Measurements from ENCODE around the gene ZNF397.

The ZNF397 gene

DNA sequence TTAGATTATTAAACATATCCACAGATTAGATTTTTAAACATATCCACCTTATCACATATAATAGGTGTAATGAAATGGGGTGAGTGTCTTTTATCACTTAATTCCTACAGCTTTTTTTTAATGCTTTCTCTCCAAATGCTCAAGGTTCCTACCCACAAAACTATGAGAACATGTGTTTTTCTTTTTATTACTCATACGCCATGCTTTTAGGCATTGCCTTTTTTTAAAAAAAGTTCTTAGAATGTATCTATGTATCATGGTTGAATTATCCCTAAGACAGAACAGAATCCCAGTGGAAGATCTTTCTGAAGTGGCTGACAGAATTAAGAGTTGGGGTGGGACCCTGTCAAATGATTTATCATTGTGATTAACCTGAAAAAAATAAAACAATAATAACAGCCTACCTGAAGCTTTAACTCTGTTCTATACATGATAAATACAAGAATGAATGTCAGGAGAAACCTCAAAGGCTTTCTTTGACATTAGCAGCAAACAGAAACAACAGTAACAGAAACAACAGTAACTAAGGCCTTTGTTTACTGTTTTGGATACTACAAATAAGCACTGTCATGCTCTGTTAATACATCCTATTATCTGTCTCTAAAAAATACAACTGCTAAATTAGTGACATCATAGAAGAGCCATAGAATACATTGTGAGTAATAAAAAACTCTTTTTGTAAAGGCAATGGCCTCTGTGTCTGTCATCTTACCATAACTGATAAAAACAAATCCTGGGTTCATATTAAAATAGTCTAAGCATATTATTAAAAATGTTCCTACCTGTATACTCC lies 4.1 kb upstream of the ZNF397 start:
- TF ChIP-seq EZH2phosphoT487 (IDR thresholded peaks at IDR 0.05; ENCODE audit: borderline replicate concordance, low read length): no peak
- Histone ChIP-seq H3K27me3 (ENCODE audit: control insufficient read depth, low read length) (no peaks in the 10 kb centered on the region), H3K4me1 (ENCODE audit: control insufficient read depth, low read length) (peaks cover 10% of the 10 kb centered on the region), H3F3A (ENCODE audit: control insufficient read depth, insufficient read depth) (no peaks in the 10 kb centered on the region), H3K27ac (ENCODE audit: low read depth, low read length) (no peak overlapping the region), H3K9me3 (ENCODE audit: control insufficient read depth, insufficient read depth, low read length) (no peaks in the 10 kb centered on the region), H3K36me3 (ENCODE audit: control insufficient read depth, low read length) (no peaks in the 10 kb centered on the region; the same call in 1 of the 2 replicates), H3K79me2 (ENCODE audit: control insufficient read depth, low read length) (peaks cover 8% of the 10 kb centered on the region), H3K9me2 (replicated peaks; ENCODE audit: control insufficient read depth, low read length) (no peaks in the 10 kb centered on the region), H3K4me3 (ENCODE audit: low read length) (no peak overlapping the region), H4K20me1 (ENCODE audit: control insufficient read depth, insufficient read depth, low read depth, low read length) (no peaks in the 10 kb centered on the region), H3K4me2 (ENCODE audit: low read length) (no peak overlapping the region)

DNA sequence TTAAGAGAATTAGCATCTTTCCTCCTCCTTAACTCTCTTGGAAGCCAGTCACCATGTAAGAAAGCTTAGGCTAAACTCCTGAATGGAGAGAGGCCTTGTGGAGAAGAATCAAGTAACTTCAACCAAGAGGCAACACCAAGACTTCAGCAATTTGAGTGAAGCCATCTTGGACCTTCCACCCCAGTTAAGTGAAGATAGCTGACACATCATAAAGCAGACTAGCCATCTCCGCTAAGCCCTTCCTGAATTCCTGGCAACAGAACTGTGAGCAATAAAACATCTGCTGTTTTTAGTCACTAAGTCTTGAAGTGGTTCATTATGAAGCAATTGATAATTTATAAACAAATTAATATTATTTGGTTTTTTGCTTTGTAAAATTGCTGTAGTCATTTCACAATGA lies 1.5 kb upstream of the ZNF397 start:
- peaks cover 31% of the 10 kb centered on the region for H3K79me2 ChIP-seq (ENCODE audit: control insufficient read depth, low read length)
- TF ChIP-seq EZH2phosphoT487 (IDR thresholded peaks at IDR 0.05; ENCODE audit: borderline replicate concordance, low read length): no peak
- TF ChIP-seq, protein P1, sequence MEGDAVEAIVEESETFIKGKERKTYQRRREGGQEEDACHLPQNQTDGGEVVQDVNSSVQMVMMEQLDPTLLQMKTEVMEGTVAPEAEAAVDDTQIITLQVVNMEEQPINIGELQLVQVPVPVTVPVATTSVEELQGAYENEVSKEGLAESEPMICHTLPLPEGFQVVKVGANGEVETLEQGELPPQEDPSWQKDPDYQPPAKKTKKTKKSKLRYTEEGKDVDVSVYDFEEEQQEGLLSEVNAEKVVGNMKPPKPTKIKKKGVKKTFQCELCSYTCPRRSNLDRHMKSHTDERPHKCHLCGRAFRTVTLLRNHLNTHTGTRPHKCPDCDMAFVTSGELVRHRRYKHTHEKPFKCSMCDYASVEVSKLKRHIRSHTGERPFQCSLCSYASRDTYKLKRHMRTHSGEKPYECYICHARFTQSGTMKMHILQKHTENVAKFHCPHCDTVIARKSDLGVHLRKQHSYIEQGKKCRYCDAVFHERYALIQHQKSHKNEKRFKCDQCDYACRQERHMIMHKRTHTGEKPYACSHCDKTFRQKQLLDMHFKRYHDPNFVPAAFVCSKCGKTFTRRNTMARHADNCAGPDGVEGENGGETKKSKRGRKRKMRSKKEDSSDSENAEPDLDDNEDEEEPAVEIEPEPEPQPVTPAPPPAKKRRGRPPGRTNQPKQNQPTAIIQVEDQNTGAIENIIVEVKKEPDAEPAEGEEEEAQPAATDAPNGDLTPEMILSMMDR (IDR thresholded peaks at IDR 0.05; ENCODE audit: low read depth, low read length, poor library complexity, severe bottlenecking): no peak
- H3K4me3 ChIP-seq (ENCODE audit: low read length): no peak overlapping the region
- H3K9me3 ChIP-seq (ENCODE audit: control insufficient read depth, insufficient read depth, low read length): peaks cover 21% of the 10 kb centered on the region
- H3K27me3 ChIP-seq (ENCODE audit: control insufficient read depth, low read length): no peaks in the 10 kb centered on the region
- H3K36me3 ChIP-seq (ENCODE audit: control insufficient read depth, low read length): peaks cover 24% of the 10 kb centered on the region
- H4K20me1 ChIP-seq (ENCODE audit: control insufficient read depth, insufficient read depth, low read depth, low read length): no peaks in the 10 kb centered on the region
- peaks cover 19% of the 10 kb centered on the region for H3K4me1 ChIP-seq (ENCODE audit: control insufficient read depth, low read length)
- H3F3A ChIP-seq (ENCODE audit: control insufficient read depth, insufficient read depth): no peaks in the 10 kb centered on the region
- no peaks in the 10 kb centered on the region for H3K9me2 ChIP-seq (replicated peaks; ENCODE audit: control insufficient read depth, low read length)
- no peak overlapping the region for H3K27ac ChIP-seq (ENCODE audit: low read depth, low read length)
- no peak overlapping the region for H3K4me2 ChIP-seq (ENCODE audit: low read length)

DNA sequence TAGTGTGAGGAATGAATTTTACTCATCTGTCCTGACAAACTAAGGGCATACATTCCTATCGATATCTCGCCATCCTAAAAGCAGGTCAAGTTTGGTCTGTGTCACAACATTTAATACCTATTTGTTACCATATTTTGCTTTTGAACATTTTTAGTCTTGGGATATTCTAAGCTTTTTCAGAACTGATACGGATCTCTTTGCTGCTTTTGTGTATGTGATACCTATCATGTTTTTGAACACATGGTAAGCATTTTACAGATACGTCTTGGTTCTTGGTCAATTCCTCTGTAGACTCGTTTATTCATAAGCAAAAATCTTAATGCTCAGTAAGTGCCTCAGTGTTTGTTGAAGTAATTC lies 592 bp downstream of the ZNF397 start:
- Histone ChIP-seq H3K27ac (ENCODE audit: low read depth, low read length) (peak overlapping the region; percentile 70), H3F3A (ENCODE audit: control insufficient read depth, insufficient read depth) (no peaks in the 10 kb centered on the region; the same call in 1 of the 2 replicates), H3K9me3 (ENCODE audit: control insufficient read depth, insufficient read depth, low read length) (peaks cover 40% of the 10 kb centered on the region), H3K36me3 (ENCODE audit: control insufficient read depth, low read length) (peaks cover 46% of the 10 kb centered on the region), H4K20me1 (ENCODE audit: control insufficient read depth, insufficient read depth, low read depth, low read length) (no peaks in the 10 kb centered on the region), H3K27me3 (ENCODE audit: control insufficient read depth, low read length) (no peaks in the 10 kb centered on the region), H3K9me2 (replicated peaks; ENCODE audit: control insufficient read depth, low read length) (no peaks in the 10 kb centered on the region), H3K4me3 (ENCODE audit: low read length) (peak overlapping the region; percentile 67), H3K4me1 (ENCODE audit: control insufficient read depth, low read length) (peaks cover 19% of the 10 kb centered on the region), H3K79me2 (ENCODE audit: control insufficient read depth, low read length) (peaks cover 31% of the 10 kb centered on the region), H3K4me2 (ENCODE audit: low read length) (peak overlapping the region; percentile 68)
- TF ChIP-seq, protein P1 (IDR thresholded peaks at IDR 0.05; ENCODE audit: low read depth, low read length, poor library complexity, severe bottlenecking): no peak
- TF ChIP-seq EZH2phosphoT487 (IDR thresholded peaks at IDR 0.05; ENCODE audit: borderline replicate concordance, low read length): no peak

DNA sequence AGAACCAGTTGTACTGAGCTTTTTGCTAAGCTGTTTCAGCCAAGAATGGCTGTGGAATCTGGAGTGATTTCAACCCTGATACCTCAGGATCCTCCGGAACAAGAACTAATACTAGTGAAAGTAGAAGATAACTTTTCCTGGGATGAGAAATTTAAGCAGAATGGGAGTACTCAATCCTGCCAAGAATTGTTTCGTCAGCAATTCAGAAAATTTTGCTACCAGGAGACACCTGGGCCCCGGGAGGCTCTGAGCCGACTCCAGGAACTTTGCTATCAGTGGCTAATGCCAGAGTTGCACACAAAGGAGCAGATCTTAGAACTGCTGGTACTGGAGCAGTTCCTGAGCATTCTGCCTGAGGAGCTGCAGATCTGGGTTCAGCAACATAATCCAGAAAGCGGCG lies 1.6 kb downstream of the ZNF397 start:
- Histone ChIP-seq H3K9me3 (ENCODE audit: control insufficient read depth, insufficient read depth, low read length) (peaks cover 50% of the 10 kb centered on the region), H3K4me3 (ENCODE audit: low read length) (peak overlapping the region; percentile 67), H4K20me1 (ENCODE audit: control insufficient read depth, insufficient read depth, low read depth, low read length) (no peaks in the 10 kb centered on the region), H3K4me2 (ENCODE audit: low read length) (peak overlapping the region; percentile 68), H3K79me2 (ENCODE audit: control insufficient read depth, low read length) (peaks cover 36% of the 10 kb centered on the region), H3K27ac (ENCODE audit: low read depth, low read length) (no peak overlapping the region), H3K9me2 (replicated peaks; ENCODE audit: control insufficient read depth, low read length) (no peaks in the 10 kb centered on the region), H3K27me3 (ENCODE audit: control insufficient read depth, low read length) (no peaks in the 10 kb centered on the region), H3F3A (ENCODE audit: control insufficient read depth, insufficient read depth) (no peaks in the 10 kb centered on the region; the same call in 1 of the 2 replicates), H3K4me1 (ENCODE audit: control insufficient read depth, low read length) (peaks cover 29% of the 10 kb centered on the region), H3K36me3 (ENCODE audit: control insufficient read depth, low read length) (peaks cover 56% of the 10 kb centered on the region)
- TF ChIP-seq, protein P1 (IDR thresholded peaks at IDR 0.05; ENCODE audit: low read depth, low read length, poor library complexity, severe bottlenecking): no peak
- no peak for TF ChIP-seq EZH2phosphoT487 (IDR thresholded peaks at IDR 0.05; ENCODE audit: borderline replicate concordance, low read length)

Data from DOHH2 (cell line).